Endometrial microvascular endothelial cells (primary cell): ENCODE results near the gene SEC22A. TPM values are rescaled to one million over a fixed set of nuclear protein-coding genes. Genes with fewer than 3 reads are reported as not detected.

ENCODE experiments used
- in situ Hi-C: cut with HindIII; loops from 2 replicates; pipeline ENCODE4 v1.10.0; 2017; ENCODE audit warnings: low sequenced_read_pairs, low pct_unique_long_range_greater_than_20kb; ENCODE audit errors: inconsistent ontology term
- total RNA-seq: library from RNA; depleted of rRNA; stranded (reverse); fragments of >200 nt; gene quantifications from one replicate; pipeline ENCODE4 v1.2.3, GENCODE V29; 2015; ENCODE audit errors: inconsistent ontology term

The SEC22A gene
- total RNA-seq, 1 donor from 2014 or later, result 52.3 TPM

- in situ Hi-C loops, result no loop called here
Measured at GRCh38 chr3:123315271-123315595, 113.5 kb downstream of the SEC22A start.

GRCh38 chr3:123317716-123318115 lies 116.0 kb downstream of the SEC22A start:
- in situ Hi-C loops, result no loop called here

- in situ Hi-C loops, result no loop called here
Measured at GRCh38 chr3:123318374-123318773, 116.6 kb downstream of the SEC22A start.

GRCh38 chr3:123319760-123320159 lies 118.0 kb downstream of the SEC22A start:
- in situ Hi-C loops, result no loop called here

GRCh38 chr3:123320221-123320620 lies 118.5 kb downstream of the SEC22A start:
- in situ Hi-C loops, result no loop called here

GRCh38 chr3:123321806-123322205 lies 120.1 kb downstream of the SEC22A start:
- in situ Hi-C loops, result no loop called here

- in situ Hi-C loops, result no loop called here
Measured at GRCh38 chr3:123322866-123323265, 121.1 kb downstream of the SEC22A start.

Other genes with a start within 250 kb of the SEC22A start
- gene SEMA5B, start 174.2 kb upstream of the SEC22A start, total RNA-seq, result not detected
- 66.1 TPM for gene PDIA5, start 134.9 kb upstream of the SEC22A start, total RNA-seq
- not detected for gene ADCY5, start 247.1 kb downstream of the SEC22A start, total RNA-seq